ENCODE measurements around the gene CD200. TPM values are rescaled to one million over a fixed set of nuclear protein-coding genes. Genes with fewer than 3 reads are reported as not detected.

CD200 gene
- total and polyA plus RNA-seq, 9 of the 15 experiments (the other 6 are each of a cell fraction or from before 2014, with no cell fraction given): 0.13 TPM; not detected in 8

DNA sequence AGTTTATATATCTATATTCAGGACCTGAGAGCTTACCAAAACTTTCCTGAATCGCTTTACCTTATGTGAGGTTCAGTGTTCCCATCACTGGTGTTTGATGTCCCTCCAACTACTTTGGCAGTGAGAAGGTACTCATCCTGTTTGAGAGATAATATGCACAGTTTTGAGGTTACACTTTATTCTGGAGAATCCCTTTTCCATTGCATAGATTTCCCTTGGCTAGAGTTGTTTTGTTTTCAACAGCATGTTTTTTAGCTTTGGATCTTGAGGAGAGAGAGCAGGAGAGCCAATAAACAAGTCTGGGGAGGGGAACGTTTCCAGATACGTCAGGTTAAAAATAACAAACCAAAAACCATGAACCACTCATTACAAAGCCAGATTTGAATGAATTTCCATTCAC lies 33.6 kb downstream of the CD200 start:
- Histone ChIP-seq H3K9me3 (replicated peaks; ENCODE audit: control insufficient read depth, insufficient read depth, low read depth, low read length) (no peaks in the 10 kb centered on the region), H3K4me2 (ENCODE audit: insufficient read depth, low read length) (no peak overlapping the region), H3K4me1 (replicated peaks in 1 of 2; ENCODE audit: control insufficient read depth in 2 of 2, insufficient read depth in 2 of 2, low read length in 2 of 2) (no peaks in the 10 kb centered on the region), H3K9me1 (ENCODE audit: control insufficient read depth, insufficient read depth, low read length) (no peaks in the 10 kb centered on the region), H3K36me3 (ENCODE audit: control insufficient read depth, insufficient read depth, low read length) (no peaks in the 10 kb centered on the region), H3K79me2 (ENCODE audit: control insufficient read depth, insufficient read depth, low read length) (no peaks in the 10 kb centered on the region), H4K20me1 (replicated peaks; ENCODE audit: control insufficient read depth, insufficient read depth, low read length) (no peaks in the 10 kb centered on the region), H3K27ac (ENCODE audit: extremely low read depth, low read depth, low read length) (no peak overlapping the region), H3K27me3 (ENCODE audit: control insufficient read depth in 2 of 2, insufficient read depth in 2 of 2, low read length in 2 of 2) (no peaks in the 10 kb centered on the region), H2AFZ (ENCODE audit: low read depth, low read length) (no peak overlapping the region), H3K4me3 (no peak overlapping the region), H3K9ac (ENCODE audit: insufficient read depth in 1 of 2, low read depth in 2 of 2, low read length in 2 of 2) (no peak overlapping the region)
- no peak for FAIRE-seq
- CTCF ChIA-PET (ENCODE audit: low intra/inter-chr PET ratio): no interaction called here
- intact Hi-C loops (cut with micrococcal nuclease): no loop called here
- POLR2A ChIA-PET: no interaction called here
- in situ Hi-C loops (cut with MboI): no loop called here
- BruUV-seq (replicated peaks): no TSS peak
- WGBS (ENCODE audit: insufficient coverage, low coverage, missing lambda C conversion rate): 0% methylated on average over 3 of the region's 3 CpGs
- no peak for DNase-seq (ENCODE audit: extremely low read depth in 1 of 4, low spot score in 3 of 4)
- ATAC-seq: no peak
- TF ChIP-seq, protein P1, sequence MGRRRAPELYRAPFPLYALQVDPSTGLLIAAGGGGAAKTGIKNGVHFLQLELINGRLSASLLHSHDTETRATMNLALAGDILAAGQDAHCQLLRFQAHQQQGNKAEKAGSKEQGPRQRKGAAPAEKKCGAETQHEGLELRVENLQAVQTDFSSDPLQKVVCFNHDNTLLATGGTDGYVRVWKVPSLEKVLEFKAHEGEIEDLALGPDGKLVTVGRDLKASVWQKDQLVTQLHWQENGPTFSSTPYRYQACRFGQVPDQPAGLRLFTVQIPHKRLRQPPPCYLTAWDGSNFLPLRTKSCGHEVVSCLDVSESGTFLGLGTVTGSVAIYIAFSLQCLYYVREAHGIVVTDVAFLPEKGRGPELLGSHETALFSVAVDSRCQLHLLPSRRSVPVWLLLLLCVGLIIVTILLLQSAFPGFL (CRISPR knock-in tag; IDR thresholded peaks at IDR 0.05): no peak
- TF ChIP-seq KAT7 (CRISPR knock-in tag; IDR thresholded peaks at IDR 0.05; ENCODE audit: borderline replicate concordance) (no peak), ZNF384 (IDR thresholded peaks at IDR 0.05; ENCODE audit: low read depth, low read length) (no peak), CBX3 (IDR thresholded peaks at IDR 0.05; ENCODE audit: borderline replicate concordance in 1 of 2, low read length in 2 of 2) (no peak), BMI1 (IDR thresholded peaks at IDR 0.05; ENCODE audit: low read length) (no peak), JUNB (CRISPR knock-in tag; conservative IDR thresholded peaks at IDR 0.05) (no peak), ZNF24 (IDR thresholded peaks at IDR 0.05) (no peak), SLC30A9 (CRISPR knock-in tag; IDR thresholded peaks at IDR 0.05) (no peak), TSC22D4 (tag; IDR thresholded peaks at IDR 0.05) (no peak), MTA3 (IDR thresholded peaks at IDR 0.05; ENCODE audit: borderline replicate concordance) (no peak)
- TF ChIP-seq, protein P2, sequence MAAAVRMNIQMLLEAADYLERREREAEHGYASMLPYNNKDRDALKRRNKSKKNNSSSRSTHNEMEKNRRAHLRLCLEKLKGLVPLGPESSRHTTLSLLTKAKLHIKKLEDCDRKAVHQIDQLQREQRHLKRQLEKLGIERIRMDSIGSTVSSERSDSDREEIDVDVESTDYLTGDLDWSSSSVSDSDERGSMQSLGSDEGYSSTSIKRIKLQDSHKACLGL (CRISPR knock-in tag; IDR thresholded peaks at IDR 0.05; ENCODE audit: borderline replicate concordance, poor library complexity, severe bottlenecking): no peak

Measured in K562 (cell line).